SK-N-DZ (cell line): Measurements from ENCODE around the gene TMEM255A.

Source experiments
- DNase-seq: peaks from one replicate; pipeline ENCODE4 v3.0.0-alpha.2; 2015; ENCODE audit warnings: low spot score

The TMEM255A gene

DNA sequence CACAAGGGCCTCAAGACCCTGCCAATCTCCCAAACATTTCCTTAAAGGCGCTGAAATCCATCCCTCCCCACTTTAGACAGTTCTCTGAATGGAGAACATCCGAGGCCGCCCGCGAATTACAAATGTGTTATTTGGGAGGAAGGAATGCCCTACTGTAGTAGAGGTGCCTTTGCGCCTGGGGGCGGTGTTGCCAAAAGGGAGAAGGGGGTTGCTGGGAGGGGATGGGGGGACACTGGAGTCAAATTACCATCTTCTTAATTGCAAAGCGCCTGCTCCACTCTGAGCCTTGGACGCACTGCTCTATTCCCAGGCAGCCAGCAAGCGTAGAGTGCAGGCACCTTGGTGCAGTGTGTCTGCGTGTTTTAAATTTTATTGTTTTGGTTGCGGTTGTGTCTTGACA is 2.7 kb downstream of the TMEM255A start:
- DNase-seq: no peak

DNA sequence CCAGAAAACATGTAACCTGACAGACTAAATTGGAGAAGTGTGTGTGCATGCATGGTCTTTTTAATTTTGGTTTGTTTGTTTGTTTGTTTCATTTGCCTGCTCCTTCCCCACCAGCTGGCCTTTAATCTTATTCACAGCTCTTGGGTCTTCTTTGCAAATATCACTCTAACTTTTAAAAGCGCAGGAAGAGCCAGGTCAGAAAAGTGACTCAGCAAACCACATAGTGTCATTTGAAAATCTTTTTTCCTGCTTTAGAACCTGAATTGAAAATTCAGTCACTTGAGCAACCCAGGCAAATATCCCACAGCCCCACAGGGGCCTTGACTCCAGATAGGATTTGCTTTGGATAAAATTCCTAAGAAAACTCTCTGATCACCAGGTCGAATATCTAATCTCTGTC is 4.6 kb downstream of the TMEM255A start:
- no peak for DNase-seq

DNA sequence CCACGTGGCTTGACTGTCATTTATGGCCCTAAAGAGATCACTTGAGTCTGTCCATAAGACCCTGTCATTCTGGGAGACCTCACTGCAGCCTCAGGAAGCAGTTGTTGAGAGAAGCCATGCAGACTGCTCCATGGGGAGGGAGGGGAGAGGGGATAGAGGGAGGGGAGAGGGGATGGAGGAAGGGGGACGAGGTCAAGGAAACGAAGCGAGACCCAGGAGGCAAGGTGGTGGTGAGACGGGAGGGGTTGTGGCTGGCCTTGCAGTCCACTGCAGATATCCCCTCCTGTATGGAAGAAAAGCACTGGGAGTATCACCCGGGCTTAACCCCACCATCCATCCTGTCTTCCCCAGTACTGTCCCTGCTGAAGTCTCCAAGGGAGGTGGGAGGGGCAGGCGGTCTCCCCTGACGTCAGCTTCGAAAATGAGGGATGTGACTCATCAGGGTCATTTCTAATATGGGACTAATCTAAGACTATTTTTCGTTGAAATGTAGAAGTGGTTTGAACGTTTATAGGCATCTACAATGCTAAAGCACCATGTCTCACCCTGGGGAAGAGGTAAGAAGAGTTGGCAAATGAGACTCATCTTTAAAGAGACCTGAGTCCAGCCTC is 5.6 kb downstream of the TMEM255A start:
- DNase-seq: peak; percentile 48

DNA sequence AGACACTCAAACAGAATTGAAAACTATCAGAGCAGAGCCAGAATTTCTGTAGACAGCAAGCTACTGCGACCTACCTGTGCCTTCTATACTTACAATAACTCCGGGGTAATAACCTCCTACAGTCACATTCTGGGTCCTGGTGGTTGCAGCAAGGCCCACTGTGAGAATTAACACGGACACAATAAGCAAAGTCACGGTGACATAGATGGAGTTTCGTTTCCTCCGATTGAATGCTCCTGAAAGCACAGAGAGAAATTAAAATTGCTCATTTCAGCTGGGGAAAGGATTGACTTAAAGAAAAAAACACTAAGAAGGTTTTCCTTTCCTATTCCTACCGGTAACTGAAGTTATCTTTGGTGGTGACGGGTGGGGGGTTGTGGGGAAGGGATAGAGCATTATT is 7.0 kb downstream of the TMEM255A start:
- no peak for DNase-seq

DNA sequence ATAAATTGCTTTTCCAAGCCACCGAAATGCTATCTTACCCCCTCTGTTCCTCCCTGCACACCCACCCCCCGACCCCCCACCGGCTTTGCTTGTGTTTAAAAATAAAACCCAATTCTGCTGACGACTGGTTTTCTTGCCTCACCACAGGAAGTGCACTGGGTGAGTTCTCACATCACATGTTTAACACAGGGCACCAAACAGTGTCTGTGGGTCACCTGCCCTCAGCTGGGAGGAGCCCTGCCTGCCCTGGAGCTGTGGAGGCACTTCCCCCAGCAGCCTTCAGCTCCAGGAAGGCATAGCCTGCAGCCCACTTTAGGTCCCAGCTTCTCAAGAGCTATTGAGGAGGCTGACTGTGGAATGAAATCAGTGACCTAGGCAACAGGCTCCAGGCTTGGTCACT is 8.8 kb downstream of the TMEM255A start:
- no peak for DNase-seq

DNA sequence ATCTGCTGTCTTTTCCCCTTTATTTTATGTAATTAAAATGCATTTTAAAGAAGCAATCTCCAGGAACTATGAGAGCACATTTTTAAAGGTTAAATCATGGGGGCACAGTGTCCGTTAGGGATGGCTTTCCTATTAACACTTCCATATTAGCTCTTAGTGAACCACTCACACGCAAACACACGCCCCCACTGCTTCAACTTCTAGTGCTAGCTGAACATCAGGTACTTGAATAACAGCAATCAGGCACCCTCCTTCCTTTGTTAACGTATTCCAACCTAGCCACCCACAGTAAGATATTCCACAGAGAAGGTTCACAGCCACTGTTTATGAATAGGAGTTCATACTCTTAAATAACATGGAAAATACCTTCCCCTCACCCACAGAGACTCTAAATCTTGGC is 9.3 kb downstream of the TMEM255A start:
- no peak for DNase-seq

DNA sequence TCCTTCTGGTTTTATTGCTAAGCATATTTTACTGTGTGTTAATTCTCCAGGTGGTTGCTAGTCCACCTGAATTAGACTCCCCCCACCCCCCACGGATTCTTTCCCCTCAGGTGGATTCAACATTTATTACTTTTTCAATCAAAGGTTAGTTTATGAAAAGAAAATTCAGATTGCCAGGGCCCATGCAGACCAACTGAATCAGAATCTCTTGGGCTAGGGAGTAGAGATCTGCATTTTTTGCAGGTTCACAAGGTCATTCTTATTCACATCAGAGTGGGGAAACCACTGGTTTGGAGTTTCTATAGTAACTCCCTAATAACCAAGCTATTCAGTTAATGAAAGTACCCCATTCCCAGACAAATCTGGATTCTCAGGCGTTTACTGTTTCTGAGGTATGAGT is 9.8 kb downstream of the TMEM255A start:
- no peak for DNase-seq

DNA sequence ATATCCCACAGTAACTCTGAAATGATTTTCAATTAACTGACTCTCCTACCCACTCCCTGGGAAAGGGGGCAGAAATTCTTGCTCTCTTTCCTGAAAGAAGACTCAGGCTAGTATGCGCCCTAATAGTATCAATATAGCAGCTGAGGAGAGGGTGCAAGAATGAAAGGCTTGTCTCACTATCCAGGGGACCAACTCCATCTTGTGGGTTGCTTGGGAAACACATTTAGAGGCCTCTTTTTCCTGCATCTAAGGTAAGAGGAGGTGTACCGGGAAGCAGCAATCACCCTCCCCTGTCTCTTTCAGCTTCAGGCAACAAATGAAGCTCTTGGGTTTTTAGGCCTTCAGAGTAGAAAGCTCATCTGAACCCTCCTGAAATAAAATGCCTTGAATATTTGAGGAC is 11.3 kb downstream of the TMEM255A start:
- DNase-seq: no peak

DNA sequence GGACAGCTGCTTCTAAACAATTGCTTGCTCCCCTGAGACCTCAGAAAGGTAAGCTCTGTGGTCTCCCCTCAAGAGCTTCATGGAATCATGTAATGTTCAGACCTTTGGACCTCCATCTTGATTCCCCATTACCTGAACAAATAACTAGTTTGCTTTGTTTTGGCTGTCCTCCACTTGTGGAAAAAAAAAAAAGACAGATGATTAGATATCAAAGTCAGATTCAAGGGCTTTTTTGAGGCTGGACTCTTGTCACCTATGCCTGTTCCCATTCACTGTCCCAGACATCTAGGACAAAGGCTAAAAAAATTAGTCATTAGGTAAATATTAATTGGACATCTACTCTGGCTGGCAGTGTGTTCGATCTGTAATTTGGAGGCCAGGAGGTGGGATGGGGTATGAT is 13.3 kb downstream of the TMEM255A start:
- no peak for DNase-seq

DNA sequence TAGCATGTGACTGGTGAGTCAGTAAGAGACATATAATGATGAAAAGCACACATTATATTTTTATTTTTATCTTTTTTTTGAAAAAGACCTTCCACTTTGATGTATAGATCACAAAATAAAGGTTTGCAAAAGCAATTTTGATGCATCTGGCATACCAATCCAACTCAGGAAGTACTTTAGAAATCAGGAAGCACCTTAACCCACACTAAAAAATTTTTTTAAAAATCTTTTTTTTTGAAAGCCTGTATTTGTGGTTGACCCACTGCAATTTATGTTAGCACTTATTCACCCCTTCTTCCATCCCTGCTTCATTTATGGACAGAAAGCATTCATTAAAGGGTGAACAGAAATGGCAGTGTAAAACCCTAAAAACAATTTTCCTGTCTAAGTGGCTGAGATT is 16.6 kb downstream of the TMEM255A start:
- DNase-seq: no peak

DNA sequence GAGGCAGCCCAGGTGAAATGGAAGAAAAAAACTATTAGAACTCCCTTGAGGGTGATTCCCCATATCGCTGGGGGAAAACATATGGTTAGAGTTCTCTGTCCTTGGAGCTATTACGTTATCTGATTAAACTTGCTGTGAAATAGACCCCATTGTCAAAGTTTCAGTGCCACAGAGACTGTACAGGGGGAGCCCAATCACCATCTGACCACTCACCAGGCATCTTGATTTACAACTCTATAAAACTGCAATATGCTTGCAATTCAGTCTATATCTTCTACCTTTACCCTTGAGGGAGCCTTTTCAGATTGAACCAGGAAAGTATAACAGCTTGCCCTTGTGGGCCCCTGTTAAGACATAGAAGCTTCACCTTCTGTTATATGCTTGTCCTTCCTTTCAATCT is 18.2 kb downstream of the TMEM255A start:
- no peak for DNase-seq

DNA sequence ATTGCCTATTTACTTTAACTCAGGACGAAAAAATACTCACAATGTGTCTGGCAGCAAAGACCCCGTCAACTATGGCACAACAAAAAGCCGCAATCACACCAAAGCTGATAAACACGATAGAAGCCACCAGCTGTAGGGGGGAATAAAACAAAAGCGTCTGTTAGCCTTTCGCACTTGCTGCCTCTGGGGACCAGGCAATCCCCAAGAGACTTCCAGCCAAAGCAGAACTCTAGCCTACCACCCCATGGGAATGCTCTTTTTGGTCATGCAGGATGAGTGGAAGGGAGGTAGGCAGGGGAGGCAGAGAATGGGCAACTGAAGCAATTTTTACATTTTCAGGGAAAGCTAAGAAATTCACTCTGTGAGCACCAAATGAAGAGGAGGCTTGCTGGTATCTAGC is 20.1 kb downstream of the TMEM255A start:
- DNase-seq: no peak

DNA sequence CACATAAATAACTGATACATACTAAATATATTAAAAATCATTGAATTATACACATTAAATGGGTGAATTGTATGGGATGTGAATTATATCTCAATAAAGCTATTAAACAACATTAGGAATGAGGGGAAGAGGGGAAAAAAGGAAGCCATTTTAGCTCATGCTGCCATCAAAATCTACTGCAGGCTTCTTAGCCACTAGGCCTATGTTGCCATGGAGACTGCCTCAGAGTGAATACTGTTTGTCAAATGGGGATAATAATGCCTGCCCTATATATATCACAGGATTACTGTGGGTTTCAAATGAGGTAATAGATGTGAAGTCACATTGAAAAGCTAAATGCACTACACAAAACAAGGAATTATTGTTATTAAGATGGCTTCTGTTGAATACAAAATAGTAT is 21.2 kb downstream of the TMEM255A start:
- DNase-seq: no peak

DNA sequence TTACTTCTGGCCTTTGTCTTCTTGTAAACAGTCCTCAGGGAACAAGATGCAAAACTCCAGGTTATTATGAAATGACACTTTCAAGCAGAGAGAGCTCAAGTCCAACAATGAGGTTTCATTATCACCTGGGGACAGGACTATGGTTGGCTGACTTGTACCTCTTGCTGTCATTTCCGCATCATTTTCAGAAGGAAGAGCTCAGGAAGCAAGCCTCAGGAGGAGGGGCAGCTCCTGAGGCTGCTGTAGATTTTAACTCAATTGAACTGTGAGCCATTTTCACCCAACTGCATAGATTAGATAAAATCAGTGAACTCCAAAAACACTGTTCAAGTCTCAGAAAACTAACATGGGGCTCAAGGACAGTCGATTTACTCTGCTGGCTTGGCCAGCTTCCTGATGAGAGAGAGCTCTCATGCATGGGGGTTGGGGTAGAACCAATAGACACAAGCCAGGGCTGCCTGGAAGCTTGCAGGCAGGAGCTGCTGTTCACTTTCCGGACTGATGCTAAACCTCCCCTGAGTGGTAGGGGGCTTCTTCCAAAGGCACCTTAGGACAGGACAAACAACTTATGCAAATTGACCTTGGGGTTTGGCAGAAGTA is 23.6 kb downstream of the TMEM255A start:
- DNase-seq: no peak

DNA sequence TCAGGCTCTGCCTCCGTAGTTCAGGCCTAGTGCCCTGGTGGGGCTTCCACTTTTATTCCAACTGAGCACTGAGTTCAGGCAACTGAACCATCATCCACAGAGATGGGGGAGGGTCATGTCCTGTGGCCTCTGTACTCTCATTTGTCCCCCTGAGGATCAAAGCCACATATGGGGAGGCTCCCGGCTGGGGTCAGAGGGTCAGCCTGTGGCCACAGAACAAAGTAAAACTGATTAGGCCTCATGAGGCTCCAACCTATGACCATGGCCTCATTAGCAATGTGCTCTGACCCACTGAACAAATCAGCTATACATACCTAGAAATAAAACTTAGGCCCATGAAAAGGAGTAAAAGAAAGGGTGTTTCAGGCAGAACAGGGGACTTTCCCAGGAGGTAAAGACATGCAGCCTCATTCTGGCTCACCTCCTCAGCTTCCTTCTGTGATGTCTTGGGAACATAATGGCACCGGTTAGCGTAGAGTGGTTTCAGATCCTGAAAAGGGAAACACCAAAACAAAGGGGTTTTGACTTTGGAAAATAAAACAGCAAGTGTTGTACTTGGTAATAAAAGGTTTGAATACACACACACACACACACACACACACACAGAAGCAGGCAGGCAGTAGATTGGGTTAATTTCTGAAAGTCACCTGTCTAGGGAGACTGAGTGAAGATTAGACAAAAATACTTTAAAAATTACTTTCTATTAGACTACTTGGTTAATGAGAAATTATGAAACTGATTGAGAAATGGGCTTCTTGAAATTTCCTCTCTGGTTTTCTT is 24.3 kb downstream of the TMEM255A start:
- no peak for DNase-seq

DNA sequence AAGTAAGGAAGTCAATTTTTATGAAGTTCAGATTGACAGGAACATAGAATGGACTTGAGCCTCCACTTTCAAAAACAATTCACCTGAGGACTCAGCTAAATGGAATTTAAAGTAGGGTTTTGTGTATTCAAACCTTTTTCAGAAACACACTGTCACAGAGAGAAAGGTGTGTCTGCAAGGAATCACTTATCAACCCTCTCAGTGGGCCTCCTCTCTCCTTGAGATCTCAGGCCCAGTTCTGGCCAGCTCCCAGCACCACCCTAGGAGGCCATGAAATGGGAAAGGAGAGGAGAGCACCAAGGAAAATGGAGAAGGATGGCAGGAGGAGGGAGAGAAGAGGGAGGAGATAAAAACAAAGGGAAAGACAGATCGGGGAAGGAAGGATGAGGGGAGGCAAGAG is 28.6 kb downstream of the TMEM255A start:
- DNase-seq: no peak

DNA sequence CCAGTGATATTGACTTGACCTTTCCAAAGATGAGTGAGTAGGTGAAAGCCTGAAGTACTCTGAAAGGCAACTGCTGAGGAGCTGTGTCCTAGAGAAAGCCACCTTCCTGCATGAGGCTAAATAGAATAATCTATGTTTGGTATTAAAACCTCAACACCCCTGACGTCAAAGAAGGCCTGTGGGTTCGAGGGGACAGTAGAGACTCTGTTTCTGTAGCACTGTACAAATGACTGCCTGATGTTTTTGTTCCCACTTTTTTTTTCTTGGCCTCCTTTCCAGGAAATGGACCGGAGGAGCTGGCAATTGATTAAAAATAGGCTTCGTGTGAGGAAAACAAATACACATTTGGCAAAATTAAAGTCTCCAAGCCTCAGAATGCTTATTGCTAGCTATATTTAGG is 29.5 kb downstream of the TMEM255A start:
- DNase-seq: no peak

DNA sequence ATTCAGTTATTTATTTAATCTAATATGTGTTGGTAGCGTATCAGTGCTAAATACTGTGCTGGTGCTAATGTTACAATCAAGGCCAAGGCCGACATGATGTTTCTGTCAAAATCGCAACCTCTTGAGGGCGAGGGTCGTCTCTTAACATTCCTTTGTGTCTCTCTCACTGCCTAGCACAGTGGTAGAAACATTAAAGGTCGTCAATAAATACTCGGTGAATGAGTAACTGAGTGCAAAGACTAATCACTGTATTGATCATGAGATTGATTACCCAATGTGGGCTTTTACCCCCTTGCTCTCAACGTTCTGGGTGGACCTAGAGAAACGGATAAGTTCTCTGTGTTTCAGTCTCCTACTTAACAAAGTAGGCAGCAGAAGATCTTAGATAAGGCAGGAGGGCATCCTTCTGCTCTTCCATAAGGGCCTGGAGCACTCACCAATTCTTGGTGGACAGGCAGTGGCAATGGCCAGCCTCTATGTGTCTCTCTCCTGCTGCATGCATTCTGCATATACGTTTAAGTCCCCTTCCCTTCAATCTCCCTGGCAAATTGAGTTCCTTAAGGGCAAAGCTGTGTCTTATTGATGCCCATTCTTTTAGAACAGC is 30.1 kb downstream of the TMEM255A start:
- DNase-seq: no peak

DNA sequence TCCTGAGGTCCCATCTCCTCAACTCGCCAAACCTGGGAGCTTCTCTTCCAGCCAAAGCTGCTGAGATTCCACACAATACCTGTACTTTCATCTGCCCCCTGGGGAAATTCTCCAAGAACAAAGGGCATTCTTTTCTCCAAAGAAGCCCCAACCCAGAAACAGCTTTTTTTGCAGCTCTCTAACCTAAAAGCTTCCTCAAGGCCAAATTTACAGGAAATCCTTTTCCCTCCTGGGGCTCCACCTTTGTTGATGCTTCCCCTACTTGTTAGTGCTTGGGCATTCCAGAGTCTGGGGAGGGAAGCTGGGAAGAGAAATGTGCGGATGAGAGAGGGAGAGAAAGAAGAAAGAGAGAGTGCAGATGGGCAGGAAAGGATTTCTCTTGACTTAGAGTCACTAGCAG is 36.3 kb downstream of the TMEM255A start:
- DNase-seq: no peak

DNA sequence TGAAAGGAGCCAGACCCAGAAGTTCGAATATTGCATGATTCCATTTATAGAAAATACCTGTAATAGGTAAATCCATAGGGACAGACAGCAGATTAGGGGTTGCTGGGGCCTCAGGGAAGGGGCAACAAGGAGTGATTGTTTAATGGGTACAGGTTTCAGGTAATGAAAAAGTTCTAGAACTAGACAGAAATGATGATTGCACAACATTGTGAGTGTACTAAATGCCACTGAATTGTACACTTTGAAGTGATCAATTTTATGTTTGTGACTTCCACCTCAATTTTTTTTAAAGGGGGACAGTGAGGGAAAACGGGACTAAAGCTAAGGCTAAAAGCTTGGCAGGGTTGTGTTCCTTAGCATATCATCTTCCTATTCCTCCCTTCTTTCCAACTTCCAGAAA is 37.1 kb downstream of the TMEM255A start:
- DNase-seq: no peak

DNA sequence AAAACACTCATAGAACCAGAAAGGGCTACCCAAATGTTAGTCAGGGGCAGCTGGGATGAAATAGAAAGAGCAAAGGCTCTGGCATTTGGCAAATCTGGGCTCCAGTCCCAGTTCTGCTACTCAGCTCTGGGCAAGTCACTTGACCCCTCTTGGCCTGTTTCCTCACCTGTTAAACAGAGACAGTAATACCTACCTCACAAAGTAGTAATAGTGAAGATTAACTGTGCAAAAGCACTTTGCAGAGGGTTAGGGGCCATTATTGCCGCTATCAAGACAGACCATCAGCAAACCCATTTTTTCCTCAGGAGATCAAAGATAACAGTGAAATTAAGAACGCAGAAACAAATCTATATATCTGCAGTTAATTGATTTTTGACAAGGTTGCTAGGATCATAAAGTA is 40.0 kb downstream of the TMEM255A start:
- peak; percentile 76 for DNase-seq

DNA sequence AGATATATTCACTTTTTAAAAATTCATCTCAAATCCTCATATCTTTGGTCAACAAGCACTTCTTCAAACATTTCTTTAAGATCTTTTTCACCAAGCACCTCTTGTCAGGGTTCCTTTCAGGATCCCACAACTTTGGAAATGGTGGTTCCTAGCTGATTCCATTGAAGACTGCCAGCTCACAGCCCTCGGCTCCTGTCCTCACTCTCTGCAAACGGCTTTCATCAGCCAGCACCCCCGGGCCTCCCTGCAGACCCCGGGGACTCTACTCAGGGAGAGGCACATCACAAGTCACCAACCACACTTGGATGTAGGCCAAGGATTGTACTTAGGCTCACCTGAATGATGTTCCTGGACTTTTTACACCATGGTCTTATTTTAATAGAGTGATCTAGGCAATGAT is 40.7 kb downstream of the TMEM255A start:
- DNase-seq: no peak
